OCI-LY7 (cell line): ENCODE data around the gene VPS8.

Experiments used
- EZH2phosphoT487 ChIP-seq: fragments of 200-600 bp; sonication (generic); IDR thresholded peaks from 2 replicates; pipeline ENCODE4 v1.6.1; 2018; ENCODE audit warnings: low read depth, borderline replicate concordance, mild to moderate bottlenecking, mixed run types, antibody characterized with exemption, low read length, moderate library complexity, mixed read lengths
- TF ChIP-seq, protein P1 (sequence below): fragments of 200-600 bp; sonication (generic); conservative IDR thresholded peaks from 2 replicates; pipeline ENCODE4 v1.5.1; 2014; ENCODE audit warnings: mild to moderate bottlenecking, antibody characterized with exemption, low read length, moderate library complexity, mixed read lengths

DNA sequence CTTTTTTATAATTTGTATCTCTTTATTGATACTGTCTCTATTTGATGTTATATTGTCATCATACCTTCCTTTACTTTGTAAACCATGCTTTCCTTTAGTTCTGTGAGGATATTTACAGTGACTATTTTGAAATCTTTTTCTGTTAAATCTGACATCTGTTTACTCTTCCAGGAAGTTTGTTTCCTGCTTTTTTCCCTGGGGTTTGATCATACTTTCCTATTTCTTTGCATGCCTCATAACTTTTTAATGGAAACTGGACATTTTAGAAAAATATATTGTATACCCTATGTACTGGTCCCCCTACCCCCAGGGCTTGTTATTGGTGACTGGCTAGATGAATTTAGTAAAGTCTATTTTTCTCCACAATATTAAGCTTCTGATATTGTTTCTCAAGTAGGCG lies 225.8 kb downstream of the VPS8 start:
- no peak for TF ChIP-seq EZH2phosphoT487
- TF ChIP-seq, protein P1, sequence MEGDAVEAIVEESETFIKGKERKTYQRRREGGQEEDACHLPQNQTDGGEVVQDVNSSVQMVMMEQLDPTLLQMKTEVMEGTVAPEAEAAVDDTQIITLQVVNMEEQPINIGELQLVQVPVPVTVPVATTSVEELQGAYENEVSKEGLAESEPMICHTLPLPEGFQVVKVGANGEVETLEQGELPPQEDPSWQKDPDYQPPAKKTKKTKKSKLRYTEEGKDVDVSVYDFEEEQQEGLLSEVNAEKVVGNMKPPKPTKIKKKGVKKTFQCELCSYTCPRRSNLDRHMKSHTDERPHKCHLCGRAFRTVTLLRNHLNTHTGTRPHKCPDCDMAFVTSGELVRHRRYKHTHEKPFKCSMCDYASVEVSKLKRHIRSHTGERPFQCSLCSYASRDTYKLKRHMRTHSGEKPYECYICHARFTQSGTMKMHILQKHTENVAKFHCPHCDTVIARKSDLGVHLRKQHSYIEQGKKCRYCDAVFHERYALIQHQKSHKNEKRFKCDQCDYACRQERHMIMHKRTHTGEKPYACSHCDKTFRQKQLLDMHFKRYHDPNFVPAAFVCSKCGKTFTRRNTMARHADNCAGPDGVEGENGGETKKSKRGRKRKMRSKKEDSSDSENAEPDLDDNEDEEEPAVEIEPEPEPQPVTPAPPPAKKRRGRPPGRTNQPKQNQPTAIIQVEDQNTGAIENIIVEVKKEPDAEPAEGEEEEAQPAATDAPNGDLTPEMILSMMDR = no peak
